ENCODE results near the gene LHX6. TPM values are rescaled to one million over a fixed set of nuclear protein-coding genes. Genes with fewer than 3 reads are reported as not detected.

Gene LHX6
- total and polyA plus RNA-seq, 2 of the 8 experiments (the other 6 are each of a cell fraction or from before 2014, with no cell fraction given), result 0.92 to 1.2 TPM

DNA sequence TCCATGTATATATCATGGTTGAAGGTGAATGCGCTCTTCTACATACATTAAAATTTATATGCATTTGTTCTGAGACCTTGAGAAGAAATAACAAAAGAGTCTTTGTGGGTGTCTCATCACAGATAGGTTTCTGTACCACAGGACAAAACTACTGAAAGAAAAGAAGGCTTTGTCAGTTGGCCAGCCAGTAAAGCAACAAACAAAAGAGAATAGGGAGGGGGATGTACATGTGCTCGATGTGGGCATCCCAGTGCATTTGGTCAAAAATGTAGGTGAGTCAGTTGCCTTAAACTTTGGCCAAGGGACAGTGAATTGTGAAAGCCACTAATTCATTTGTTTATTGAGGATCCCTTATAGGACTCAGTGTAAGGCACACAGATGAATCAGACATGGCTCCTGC is 22.6 kb upstream of the LHX6 start (continued):
- TF ChIP-seq, protein P1, sequence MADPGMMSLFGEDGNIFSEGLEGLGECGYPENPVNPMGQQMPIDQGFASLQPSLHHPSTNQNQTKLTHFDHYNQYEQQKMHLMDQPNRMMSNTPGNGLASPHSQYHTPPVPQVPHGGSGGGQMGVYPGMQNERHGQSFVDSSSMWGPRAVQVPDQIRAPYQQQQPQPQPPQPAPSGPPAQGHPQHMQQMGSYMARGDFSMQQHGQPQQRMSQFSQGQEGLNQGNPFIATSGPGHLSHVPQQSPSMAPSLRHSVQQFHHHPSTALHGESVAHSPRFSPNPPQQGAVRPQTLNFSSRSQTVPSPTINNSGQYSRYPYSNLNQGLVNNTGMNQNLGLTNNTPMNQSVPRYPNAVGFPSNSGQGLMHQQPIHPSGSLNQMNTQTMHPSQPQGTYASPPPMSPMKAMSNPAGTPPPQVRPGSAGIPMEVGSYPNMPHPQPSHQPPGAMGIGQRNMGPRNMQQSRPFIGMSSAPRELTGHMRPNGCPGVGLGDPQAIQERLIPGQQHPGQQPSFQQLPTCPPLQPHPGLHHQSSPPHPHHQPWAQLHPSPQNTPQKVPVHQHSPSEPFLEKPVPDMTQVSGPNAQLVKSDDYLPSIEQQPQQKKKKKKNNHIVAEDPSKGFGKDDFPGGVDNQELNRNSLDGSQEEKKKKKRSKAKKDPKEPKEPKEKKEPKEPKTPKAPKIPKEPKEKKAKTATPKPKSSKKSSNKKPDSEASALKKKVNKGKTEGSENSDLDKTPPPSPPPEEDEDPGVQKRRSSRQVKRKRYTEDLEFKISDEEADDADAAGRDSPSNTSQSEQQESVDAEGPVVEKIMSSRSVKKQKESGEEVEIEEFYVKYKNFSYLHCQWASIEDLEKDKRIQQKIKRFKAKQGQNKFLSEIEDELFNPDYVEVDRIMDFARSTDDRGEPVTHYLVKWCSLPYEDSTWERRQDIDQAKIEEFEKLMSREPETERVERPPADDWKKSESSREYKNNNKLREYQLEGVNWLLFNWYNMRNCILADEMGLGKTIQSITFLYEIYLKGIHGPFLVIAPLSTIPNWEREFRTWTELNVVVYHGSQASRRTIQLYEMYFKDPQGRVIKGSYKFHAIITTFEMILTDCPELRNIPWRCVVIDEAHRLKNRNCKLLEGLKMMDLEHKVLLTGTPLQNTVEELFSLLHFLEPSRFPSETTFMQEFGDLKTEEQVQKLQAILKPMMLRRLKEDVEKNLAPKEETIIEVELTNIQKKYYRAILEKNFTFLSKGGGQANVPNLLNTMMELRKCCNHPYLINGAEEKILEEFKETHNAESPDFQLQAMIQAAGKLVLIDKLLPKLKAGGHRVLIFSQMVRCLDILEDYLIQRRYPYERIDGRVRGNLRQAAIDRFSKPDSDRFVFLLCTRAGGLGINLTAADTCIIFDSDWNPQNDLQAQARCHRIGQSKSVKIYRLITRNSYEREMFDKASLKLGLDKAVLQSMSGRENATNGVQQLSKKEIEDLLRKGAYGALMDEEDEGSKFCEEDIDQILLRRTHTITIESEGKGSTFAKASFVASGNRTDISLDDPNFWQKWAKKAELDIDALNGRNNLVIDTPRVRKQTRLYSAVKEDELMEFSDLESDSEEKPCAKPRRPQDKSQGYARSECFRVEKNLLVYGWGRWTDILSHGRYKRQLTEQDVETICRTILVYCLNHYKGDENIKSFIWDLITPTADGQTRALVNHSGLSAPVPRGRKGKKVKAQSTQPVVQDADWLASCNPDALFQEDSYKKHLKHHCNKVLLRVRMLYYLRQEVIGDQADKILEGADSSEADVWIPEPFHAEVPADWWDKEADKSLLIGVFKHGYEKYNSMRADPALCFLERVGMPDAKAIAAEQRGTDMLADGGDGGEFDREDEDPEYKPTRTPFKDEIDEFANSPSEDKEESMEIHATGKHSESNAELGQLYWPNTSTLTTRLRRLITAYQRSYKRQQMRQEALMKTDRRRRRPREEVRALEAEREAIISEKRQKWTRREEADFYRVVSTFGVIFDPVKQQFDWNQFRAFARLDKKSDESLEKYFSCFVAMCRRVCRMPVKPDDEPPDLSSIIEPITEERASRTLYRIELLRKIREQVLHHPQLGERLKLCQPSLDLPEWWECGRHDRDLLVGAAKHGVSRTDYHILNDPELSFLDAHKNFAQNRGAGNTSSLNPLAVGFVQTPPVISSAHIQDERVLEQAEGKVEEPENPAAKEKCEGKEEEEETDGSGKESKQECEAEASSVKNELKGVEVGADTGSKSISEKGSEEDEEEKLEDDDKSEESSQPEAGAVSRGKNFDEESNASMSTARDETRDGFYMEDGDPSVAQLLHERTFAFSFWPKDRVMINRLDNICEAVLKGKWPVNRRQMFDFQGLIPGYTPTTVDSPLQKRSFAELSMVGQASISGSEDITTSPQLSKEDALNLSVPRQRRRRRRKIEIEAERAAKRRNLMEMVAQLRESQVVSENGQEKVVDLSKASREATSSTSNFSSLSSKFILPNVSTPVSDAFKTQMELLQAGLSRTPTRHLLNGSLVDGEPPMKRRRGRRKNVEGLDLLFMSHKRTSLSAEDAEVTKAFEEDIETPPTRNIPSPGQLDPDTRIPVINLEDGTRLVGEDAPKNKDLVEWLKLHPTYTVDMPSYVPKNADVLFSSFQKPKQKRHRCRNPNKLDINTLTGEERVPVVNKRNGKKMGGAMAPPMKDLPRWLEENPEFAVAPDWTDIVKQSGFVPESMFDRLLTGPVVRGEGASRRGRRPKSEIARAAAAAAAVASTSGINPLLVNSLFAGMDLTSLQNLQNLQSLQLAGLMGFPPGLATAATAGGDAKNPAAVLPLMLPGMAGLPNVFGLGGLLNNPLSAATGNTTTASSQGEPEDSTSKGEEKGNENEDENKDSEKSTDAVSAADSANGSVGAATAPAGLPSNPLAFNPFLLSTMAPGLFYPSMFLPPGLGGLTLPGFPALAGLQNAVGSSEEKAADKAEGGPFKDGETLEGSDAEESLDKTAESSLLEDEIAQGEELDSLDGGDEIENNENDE (IDR thresholded peaks at IDR 0.05; ENCODE audit: insufficient replicate concordance, low read length), result no peak
- TF ChIP-seq, protein P2, sequence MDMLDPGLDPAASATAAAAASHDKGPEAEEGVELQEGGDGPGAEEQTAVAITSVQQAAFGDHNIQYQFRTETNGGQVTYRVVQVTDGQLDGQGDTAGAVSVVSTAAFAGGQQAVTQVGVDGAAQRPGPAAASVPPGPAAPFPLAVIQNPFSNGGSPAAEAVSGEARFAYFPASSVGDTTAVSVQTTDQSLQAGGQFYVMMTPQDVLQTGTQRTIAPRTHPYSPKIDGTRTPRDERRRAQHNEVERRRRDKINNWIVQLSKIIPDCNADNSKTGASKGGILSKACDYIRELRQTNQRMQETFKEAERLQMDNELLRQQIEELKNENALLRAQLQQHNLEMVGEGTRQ (IDR thresholded peaks at IDR 0.05; ENCODE audit: low read length), result no peak
- TF ChIP-seq PHF8 (conservative IDR thresholded peaks at IDR 0.05; ENCODE audit: low read depth, low read length) (no peak), SAP30 (IDR thresholded peaks at IDR 0.05; ENCODE audit: insufficient read depth, insufficient replicate concordance, low read length) (no peak), KDM5A (IDR thresholded peaks at IDR 0.05; ENCODE audit: low read length) (no peak), TAF7 (optimal IDR thresholded peaks at IDR 0.05; ENCODE audit: borderline replicate concordance, low read depth, low read length) (no peak), GABPA (IDR thresholded peaks at IDR 0.05; ENCODE audit: borderline replicate concordance, insufficient read depth, low read length) (no peak), SP1 (IDR thresholded peaks at IDR 0.05; ENCODE audit: low read depth, low read length) (no peak), HDAC2 (IDR thresholded peaks at IDR 0.05; ENCODE audit: borderline replicate concordance in 1 of 2, low read depth in 2 of 2, low read length in 2 of 2) (no peak), EGR1 (IDR thresholded peaks at IDR 0.05; ENCODE audit: borderline replicate concordance, low read depth, low read length) (no peak)
